HepG2 (cell line): ENCODE results near the gene PLGRKT. TPM values are rescaled to one million over a fixed set of nuclear protein-coding genes. Genes with fewer than 3 reads are reported as not detected.

Experiments used
- polyA plus RNA-seq, 8 experiments: library from polyadenylated mRNA; depleted of rRNA in 3 of 8; stranded (reverse) in 7 of 8; unstranded in 1 of 8; fragments of >200 nt; fragmentation: Illumina TruSeq in 4 of 8; extraction: Trizol in 4 of 8; gene quantifications; 2 replicates each; pipeline versions ENCODE4 v1.2.1 to v1.2.3, GENCODE V29; 2011 to 2016; ENCODE audit warnings: low read depth in 4 of 8, missing spikeins in 1 of 8, mixed read lengths in 1 of 8; ENCODE audit not compliant: insufficient read depth in 1 of 8
- small RNA-seq, 3 experiments: library from RNA; depleted of rRNA; stranded (forward); fragments of <200 nt; gene quantifications; one replicate each; pipeline ENCODE3, GENCODE V24; 2012; ENCODE audit warnings: low read depth in 2 of 3, low replicate concordance in 1 of 3; ENCODE audit not compliant: insufficient read length in 3 of 3, insufficient read depth in 2 of 3
- total RNA-seq, 5 experiments: library from RNA; depleted of rRNA; stranded (reverse); fragments of >200 nt; fragmentation: Illumina TruSeq; extraction: Trizol; gene quantifications; 2 replicates each; pipeline ENCODE4 v1.2.3, GENCODE V29; 2016; ENCODE audit warnings: low read depth in 1 of 5

PLGRKT gene
- total and polyA plus RNA-seq, 2 of the 13 experiments (the other 11 are each of a cell fraction or from before 2014, with no cell fraction given): 5.0 to 15.8 TPM

Small RNAs within 50 kb of the gene (small RNA-seq; reads per million reads assigned to genes)
- gene AL135786.1: 0 reads per million in 3 experiments
- gene HMGN2P31: 0 reads per million in 3 experiments

Other genes with a start within 250 kb of the PLGRKT start
- not detected in 2 replicates for gene INSL4, start 206.5 kb downstream of the PLGRKT start, total RNA-seq (2016; rRNA removed; fragmentation: Illumina TruSeq; extraction: Trizol)
- not detected in 2 replicates for gene INSL4, start 206.5 kb downstream of the PLGRKT start, polyA plus RNA-seq (2011; rRNA removed)
- not detected in 2 replicates for gene RLN2, start 133.2 kb downstream of the PLGRKT start, total RNA-seq (2016; rRNA removed; fragmentation: Illumina TruSeq; extraction: Trizol)
- gene RLN2, start 133.2 kb downstream of the PLGRKT start, polyA plus RNA-seq (2011; rRNA removed): not detected in 2 replicates
- gene RLN1, start 98.0 kb downstream of the PLGRKT start, total RNA-seq (2016; rRNA removed; fragmentation: Illumina TruSeq; extraction: Trizol): not detected in 2 replicates
- gene RLN1, start 98.0 kb downstream of the PLGRKT start, polyA plus RNA-seq (2011; rRNA removed): not detected in 2 replicates
- 0.49 TPM in 1 of 2 replicates, not detected in the other for gene CD274, start 12.6 kb upstream of the PLGRKT start, total RNA-seq (2016; rRNA removed; fragmentation: Illumina TruSeq; extraction: Trizol)
- 0.07 and 0.17 TPM in 2 replicates for gene CD274, start 12.6 kb upstream of the PLGRKT start, polyA plus RNA-seq (2011; rRNA removed)
- gene PDCD1LG2, start 72.6 kb upstream of the PLGRKT start, total RNA-seq (2016; rRNA removed; fragmentation: Illumina TruSeq; extraction: Trizol): not detected in 2 replicates
- gene PDCD1LG2, start 72.6 kb upstream of the PLGRKT start, polyA plus RNA-seq (2011; rRNA removed): not detected in 2 replicates
- 19.0 and 21.2 TPM in 2 replicates for gene RIC1, start 191.2 kb upstream of the PLGRKT start, total RNA-seq (2016; rRNA removed; fragmentation: Illumina TruSeq; extraction: Trizol)
- 15.9 and 18.2 TPM in 2 replicates for gene RIC1, start 191.2 kb upstream of the PLGRKT start, polyA plus RNA-seq (2011; rRNA removed)